ENCODE results near the gene OPCML. TPM values are rescaled to one million over a fixed set of nuclear protein-coding genes. Genes with fewer than 3 reads are reported as not detected.

Gene OPCML
- total RNA-seq, 4 donors from 2014 or later = 0.16 TPM; not detected in 3

GRCh38 chr11:132422722-132423121 lies 1109.6 kb downstream of the OPCML start:
- TF ChIP-seq CTCF (IDR thresholded peaks at IDR 0.05) (no peak), POLR2A (IDR thresholded peaks at IDR 0.05) (no peak)
- DNase-seq (ENCODE audit: low spot score in 2 of 2) = no peak
- 85 to 86% methylated on average over 5 of the region's 5 CpGs for WGBS, 2 donors
- no peak overlapping the region for H3K4me3 ChIP-seq (ENCODE audit: low read depth, poor library complexity, severe bottlenecking)
- intact Hi-C loops (cut with DNase I; ENCODE audit: low total_unique reads) = no loop called here

- intact Hi-C loops (cut with DNase I; ENCODE audit: low total_unique reads) = no loop called here
- TF ChIP-seq POLR2A (IDR thresholded peaks at IDR 0.05) (no peak), CTCF (IDR thresholded peaks at IDR 0.05) (no peak)
- DNase-seq (ENCODE audit: low spot score in 2 of 2) = no peak
- 51 to 76% methylated on average over 2 of the region's 2 CpGs for WGBS, 2 donors
- H3K4me3 ChIP-seq (ENCODE audit: low read depth, poor library complexity, severe bottlenecking) = no peak overlapping the region
Observed at GRCh38 chr11:132421555-132421954, 1110.7 kb downstream of the OPCML start.

GRCh38 chr11:132414451-132414850 lies 1117.8 kb downstream of the OPCML start:
- TF ChIP-seq POLR2A (IDR thresholded peaks at IDR 0.05) (no peak), CTCF (IDR thresholded peaks at IDR 0.05) (no peak)
- H3K4me3 ChIP-seq (ENCODE audit: low read depth, poor library complexity, severe bottlenecking) = no peak overlapping the region
- no peak for DNase-seq (ENCODE audit: low spot score in 2 of 2)
- intact Hi-C loops (cut with DNase I; ENCODE audit: low total_unique reads) = no loop called here
- WGBS, 2 donors = 81 to 82% methylated on average over 6 of the region's 6 CpGs

- 80 to 90% methylated on average over 2 of the region's 2 CpGs for WGBS, 2 donors
- no peak for DNase-seq (ENCODE audit: low spot score in 2 of 2)
- no peak overlapping the region for H3K4me3 ChIP-seq (ENCODE audit: low read depth, poor library complexity, severe bottlenecking)
- intact Hi-C loops (cut with DNase I; ENCODE audit: low total_unique reads) = no loop called here
- no peak for TF ChIP-seq CTCF (IDR thresholded peaks at IDR 0.05)
- no peak for TF ChIP-seq POLR2A (IDR thresholded peaks at IDR 0.05)
Observed at GRCh38 chr11:132410383-132410782, 1121.9 kb downstream of the OPCML start.

GRCh38 chr11:132409573-132410355 lies 1122.5 kb downstream of the OPCML start:
- WGBS, 2 donors = 81 to 84% methylated on average over 3 of the region's 3 CpGs
- no peak overlapping the region for H3K4me3 ChIP-seq (ENCODE audit: low read depth, poor library complexity, severe bottlenecking)
- no peak for TF ChIP-seq POLR2A (IDR thresholded peaks at IDR 0.05)
- no peak for TF ChIP-seq CTCF (IDR thresholded peaks at IDR 0.05)
- intact Hi-C loops (cut with DNase I; ENCODE audit: low total_unique reads) = no loop called here
- DNase-seq (ENCODE audit: low spot score in 2 of 2) = no peak

GRCh38 chr11:132408877-132409276 lies 1123.4 kb downstream of the OPCML start:
- no peak for DNase-seq (ENCODE audit: low spot score in 2 of 2)
- intact Hi-C loops (cut with DNase I; ENCODE audit: low total_unique reads) = no loop called here
- WGBS, 2 donors = 29 to 42% methylated on average over 1 of the region's 1 CpG

More at GRCh38 chr11:132408877-132409276, 1123.4 kb downstream of the OPCML start:
- TF ChIP-seq CTCF (IDR thresholded peaks at IDR 0.05) (no peak), POLR2A (IDR thresholded peaks at IDR 0.05) (no peak)
- no peak overlapping the region for H3K4me3 ChIP-seq (ENCODE audit: low read depth, poor library complexity, severe bottlenecking)

Data from lower leg skin (tissue), 4 donors.